ENCODE results near the gene CDH23. TPM values are rescaled to one million over a fixed set of nuclear protein-coding genes. Genes with fewer than 3 reads are reported as not detected.

Gene CDH23
- total RNA-seq, 2 donors from 2014 or later = 3.9 to 74.8 TPM

GRCh38 chr10:71688256-71688655, 291.5 kb downstream of the CDH23 start:
- H3K4me3 ChIP-seq = no peak overlapping the region
- no peaks in the 10 kb centered on the region for H3K9me3 ChIP-seq
- H3K36me3 ChIP-seq = no peaks in the 10 kb centered on the region
- intact Hi-C loops (cut with DNase I) = no loop called here
- 98% methylated on average over 3 of the region's 3 CpGs for WGBS
- DNase-seq (ENCODE audit: low spot score) = no peak
- H3K27me3 ChIP-seq (replicated peaks; ENCODE audit: insufficient read depth) = no peaks in the 10 kb centered on the region
- TF ChIP-seq CTCF (IDR thresholded peaks at IDR 0.05) = no peak
- H3K4me1 ChIP-seq (replicated peaks) = no peaks in the 10 kb centered on the region
- no peak overlapping the region for H3K27ac ChIP-seq

GRCh38 chr10:71690094-71690720, 293.5 kb downstream of the CDH23 start:
- TF ChIP-seq CTCF (IDR thresholded peaks at IDR 0.05) (no peak), POLR2A (IDR thresholded peaks at IDR 0.05) (no peak), POLR2AphosphoS5 (IDR thresholded peaks at IDR 0.05) (no peak)
- Histone ChIP-seq H3K4me1 (replicated peaks) (no peaks in the 10 kb centered on the region), H3K9me3 (no peaks in the 10 kb centered on the region), H3K4me3 (no peak overlapping the region), H3K36me3 (no peaks in the 10 kb centered on the region), H3K27ac (no peak overlapping the region), H3K27me3 (replicated peaks; ENCODE audit: insufficient read depth) (no peaks in the 10 kb centered on the region)
- 88% methylated on average over 13 of the region's 13 CpGs for WGBS
- no peak for DNase-seq (ENCODE audit: low spot score)
- intact Hi-C loops (cut with DNase I) = no loop called here

GRCh38 chr10:71691405-71691804, 294.7 kb downstream of the CDH23 start:
- H3K4me1 ChIP-seq (replicated peaks) = no peaks in the 10 kb centered on the region
- H3K36me3 ChIP-seq = no peaks in the 10 kb centered on the region
- no peak for DNase-seq (ENCODE audit: low spot score)
- H3K9me3 ChIP-seq = no peaks in the 10 kb centered on the region
- no peaks in the 10 kb centered on the region for H3K27me3 ChIP-seq (replicated peaks; ENCODE audit: insufficient read depth)
- 96% methylated on average over 2 of the region's 2 CpGs for WGBS
- no peak overlapping the region for H3K27ac ChIP-seq
- intact Hi-C loops (cut with DNase I) = no loop called here
- TF ChIP-seq POLR2AphosphoS5 (IDR thresholded peaks at IDR 0.05) = no peak
- TF ChIP-seq POLR2A (IDR thresholded peaks at IDR 0.05) = no peak
- TF ChIP-seq CTCF (IDR thresholded peaks at IDR 0.05) = no peak
- no peak overlapping the region for H3K4me3 ChIP-seq

GRCh38 chr10:71692598-71693306, 296.0 kb downstream of the CDH23 start:
- intact Hi-C loops (cut with DNase I) = no loop called here
- no peaks in the 10 kb centered on the region for H3K27me3 ChIP-seq (replicated peaks; ENCODE audit: insufficient read depth)
- DNase-seq (ENCODE audit: low spot score) = no peak
- H3K4me1 ChIP-seq (replicated peaks) = no peaks in the 10 kb centered on the region
- no peaks in the 10 kb centered on the region for H3K36me3 ChIP-seq
- no peaks in the 10 kb centered on the region for H3K9me3 ChIP-seq
- WGBS = 77% methylated on average over 7 of the region's 7 CpGs
- TF ChIP-seq CTCF (IDR thresholded peaks at IDR 0.05) (no peak), POLR2A (IDR thresholded peaks at IDR 0.05) (no peak), POLR2AphosphoS5 (IDR thresholded peaks at IDR 0.05) (no peak)
- no peak overlapping the region for H3K27ac ChIP-seq
- H3K4me3 ChIP-seq = no peak overlapping the region

GRCh38 chr10:71693377-71693776, 296.7 kb downstream of the CDH23 start:
- H3K9me3 ChIP-seq = no peaks in the 10 kb centered on the region
- TF ChIP-seq POLR2A (IDR thresholded peaks at IDR 0.05) = no peak
- TF ChIP-seq POLR2AphosphoS5 (IDR thresholded peaks at IDR 0.05) = no peak
- no peak for TF ChIP-seq CTCF (IDR thresholded peaks at IDR 0.05)
- no peaks in the 10 kb centered on the region for H3K27me3 ChIP-seq (replicated peaks; ENCODE audit: insufficient read depth)
- H3K27ac ChIP-seq = no peak overlapping the region
- no peaks in the 10 kb centered on the region for H3K4me1 ChIP-seq (replicated peaks)
- intact Hi-C loops (cut with DNase I) = no loop called here
- WGBS = 40% methylated on average over 5 of the region's 5 CpGs
- H3K4me3 ChIP-seq = no peak overlapping the region
- DNase-seq (ENCODE audit: low spot score) = no peak
- no peaks in the 10 kb centered on the region for H3K36me3 ChIP-seq
